ENCODE data around the gene EXOSC2.

The EXOSC2 gene

DNA sequence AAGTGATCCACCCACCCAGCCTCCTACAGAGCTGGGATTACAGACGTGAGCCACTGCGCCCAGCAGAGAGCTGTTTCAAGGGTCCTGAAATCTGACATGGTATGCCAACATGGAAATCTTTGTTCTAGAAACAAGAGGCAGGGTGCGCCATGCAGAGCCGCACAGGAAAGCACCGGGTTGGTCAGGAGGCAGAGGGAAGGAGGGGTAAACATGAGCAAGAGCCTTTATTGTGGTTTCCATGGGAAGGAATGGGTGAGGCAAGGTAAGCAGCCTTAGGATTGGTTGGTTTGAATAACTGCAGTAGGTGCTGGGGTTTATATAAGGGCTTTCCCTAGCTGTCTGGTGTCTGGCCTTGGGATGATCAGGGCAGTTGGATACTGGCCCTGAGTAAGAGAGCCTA is 5.5 kb upstream of the EXOSC2 start:
- no peak overlapping the region for H3K4me3 ChIP-seq (ENCODE audit: low read depth, low read length)
- H3K36me3 ChIP-seq (replicated peaks) = no peaks in the 10 kb centered on the region
- no peak overlapping the region for H3K27ac ChIP-seq
- DNase-seq = no peak
- in situ Hi-C loops (cut with HindIII; ENCODE audit: low pct_ligation_motif_present, low sequenced_read_pairs) = no loop called here
- TF ChIP-seq CTCF (IDR thresholded peaks at IDR 0.05; ENCODE audit: low read depth, low read length, missing control alignments) = no peak
- H3K27me3 ChIP-seq (replicated peaks) = no peaks in the 10 kb centered on the region

DNA sequence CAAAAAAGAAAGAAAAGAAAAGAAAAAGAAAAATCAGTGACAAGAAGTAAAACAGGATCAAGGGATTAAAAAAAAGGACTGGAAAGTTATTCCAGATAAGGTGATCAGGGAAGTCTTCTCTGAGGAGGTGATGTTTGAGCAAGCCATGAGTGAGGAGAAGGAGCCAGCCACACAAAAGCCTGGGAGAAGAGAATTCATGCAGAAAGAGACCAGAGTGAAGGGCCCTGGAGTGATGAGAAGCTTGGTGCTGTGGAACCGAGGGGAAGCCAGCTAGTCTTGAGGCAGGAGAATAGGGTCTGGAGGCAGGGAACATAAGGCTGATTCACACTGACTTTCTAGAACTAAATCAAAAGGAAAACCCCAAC is 4.0 kb upstream of the EXOSC2 start:
- in situ Hi-C loops (cut with HindIII; ENCODE audit: low pct_ligation_motif_present, low sequenced_read_pairs) = no loop called here
- Histone ChIP-seq H3K36me3 (replicated peaks) (no peaks in the 10 kb centered on the region), H3K27ac (no peak overlapping the region), H3K4me3 (ENCODE audit: low read depth, low read length) (peak overlapping the region; percentile 3), H3K27me3 (replicated peaks) (no peaks in the 10 kb centered on the region)
- DNase-seq = no peak
- TF ChIP-seq CTCF (IDR thresholded peaks at IDR 0.05; ENCODE audit: low read depth, low read length, missing control alignments) = no peak

- in situ Hi-C loops (cut with HindIII; ENCODE audit: low pct_ligation_motif_present, low sequenced_read_pairs) = no loop called here
- no peaks in the 10 kb centered on the region for H3K36me3 ChIP-seq (replicated peaks)
- no peak overlapping the region for H3K27ac ChIP-seq
- H3K4me3 ChIP-seq (ENCODE audit: low read depth, low read length) = peak overlapping the region; percentile 34
- H3K27me3 ChIP-seq (replicated peaks) = no peaks in the 10 kb centered on the region
- DNase-seq = peak; percentile 71
- TF ChIP-seq CTCF (IDR thresholded peaks at IDR 0.05; ENCODE audit: low read depth, low read length, missing control alignments) = no peak
Observed at GRCh38 chr9:130689937-130690700, 3.5 kb upstream of the EXOSC2 start.

GRCh38 chr9:130692321-130692720 is 1.3 kb upstream of the EXOSC2 start:
- H3K36me3 ChIP-seq (replicated peaks) = peaks cover 14% of the 10 kb centered on the region
- in situ Hi-C loops (cut with HindIII; ENCODE audit: low pct_ligation_motif_present, low sequenced_read_pairs) = no loop called here
- H3K27me3 ChIP-seq (replicated peaks) = no peaks in the 10 kb centered on the region
- peak; percentile 71 for TF ChIP-seq CTCF (IDR thresholded peaks at IDR 0.05; ENCODE audit: low read depth, low read length, missing control alignments)
- no peak overlapping the region for H3K4me3 ChIP-seq (ENCODE audit: low read depth, low read length)
- no peak overlapping the region for H3K27ac ChIP-seq
- no peak for DNase-seq

DNA sequence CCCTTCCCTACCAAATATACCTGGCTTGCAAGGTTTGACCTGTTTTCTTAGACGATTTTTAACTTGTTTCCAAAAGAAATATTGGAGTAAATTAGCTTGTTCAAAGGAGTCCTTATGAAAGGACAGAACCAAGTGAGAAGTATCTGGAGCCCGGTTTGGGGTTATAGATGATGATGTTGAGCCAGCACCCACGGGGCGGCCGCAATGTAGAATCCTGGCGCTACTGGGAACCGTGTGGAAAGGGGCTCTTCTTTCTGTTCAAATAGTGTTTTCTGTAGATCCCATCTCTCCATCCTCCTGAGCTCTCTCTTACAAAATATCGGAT is 517 bp upstream of the EXOSC2 start:
- Histone ChIP-seq H3K27ac (peak overlapping the region; percentile 40), H3K4me3 (ENCODE audit: low read depth, low read length) (peak overlapping the region; percentile 92), H3K36me3 (replicated peaks) (peaks cover 19% of the 10 kb centered on the region), H3K27me3 (replicated peaks) (no peaks in the 10 kb centered on the region)
- no peak for DNase-seq
- no peak for TF ChIP-seq CTCF (IDR thresholded peaks at IDR 0.05; ENCODE audit: low read depth, low read length, missing control alignments)
- in situ Hi-C loops (cut with HindIII; ENCODE audit: low pct_ligation_motif_present, low sequenced_read_pairs) = no loop called here

DNA sequence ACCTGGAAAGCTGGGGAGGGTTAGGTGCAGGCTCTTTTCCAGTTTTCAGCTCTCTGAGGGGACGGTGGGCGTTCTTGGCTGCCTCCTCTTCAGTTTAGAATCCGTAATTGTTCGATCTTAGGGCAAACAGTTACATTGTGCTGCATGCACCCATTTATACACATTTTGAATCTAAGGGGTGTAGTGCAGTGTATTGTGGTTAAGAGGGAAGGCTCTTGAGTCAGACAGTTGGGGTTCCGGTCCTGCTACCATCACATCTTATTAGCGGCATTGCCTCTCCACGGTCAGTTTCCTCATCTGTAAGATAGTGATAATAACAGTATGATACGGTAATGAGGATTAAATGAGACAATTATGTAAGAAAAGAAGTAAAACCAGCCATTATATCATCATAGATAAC is 625 bp downstream of the EXOSC2 start:
- TF ChIP-seq CTCF (IDR thresholded peaks at IDR 0.05; ENCODE audit: low read depth, low read length, missing control alignments) = no peak
- Histone ChIP-seq H3K27ac (peak overlapping the region; percentile 43), H3K36me3 (replicated peaks) (peaks cover 24% of the 10 kb centered on the region), H3K4me3 (ENCODE audit: low read depth, low read length) (peak overlapping the region; percentile 92), H3K27me3 (replicated peaks) (no peaks in the 10 kb centered on the region)
- DNase-seq = no peak
- in situ Hi-C loops (cut with HindIII; ENCODE audit: low pct_ligation_motif_present, low sequenced_read_pairs) = no loop called here
